ENCODE measurements around the gene EPHB4.

The EPHB4 gene

DNA sequence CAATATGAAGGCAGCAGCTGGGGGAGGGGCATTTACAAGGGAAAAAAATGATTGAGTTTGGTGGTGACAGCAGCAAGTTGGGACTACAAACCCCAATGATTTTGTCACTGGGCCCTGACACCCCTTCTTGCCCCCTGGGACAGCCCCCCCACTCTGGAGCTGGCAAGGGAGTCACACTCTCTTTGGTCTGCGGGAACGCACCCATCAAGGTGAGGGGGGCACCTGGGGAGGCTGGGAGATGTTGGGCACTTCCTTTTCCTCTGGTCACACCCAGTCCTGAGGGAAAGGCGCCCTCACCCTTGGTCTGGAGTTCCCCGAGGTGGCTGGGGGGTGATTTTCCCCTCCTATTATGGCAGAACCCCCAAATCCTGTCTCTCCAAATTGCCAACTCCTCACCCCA lies 24.4 kb downstream of the EPHB4 start:
- Mint-ChIP-seq H3K9me3 (no peaks in the 10 kb centered on the region), H3K4me1 (ENCODE audit: low read depth in 2 of 2) (peaks cover 0 to 6% of the 10 kb centered on the region in 2 donors), H3K27me3 (peaks cover 28 to 32% of the 10 kb centered on the region in 2 donors), H3K36me3 (ENCODE audit: insufficient read depth) (no peaks in the 10 kb centered on the region), H3K27ac (no peak overlapping the region), H3K4me3 (peak overlapping the region in 1 of 2 donors; percentile 26)
- DNase-seq (no peak), ATAC-seq (replicated peaks) (no peak)

DNA sequence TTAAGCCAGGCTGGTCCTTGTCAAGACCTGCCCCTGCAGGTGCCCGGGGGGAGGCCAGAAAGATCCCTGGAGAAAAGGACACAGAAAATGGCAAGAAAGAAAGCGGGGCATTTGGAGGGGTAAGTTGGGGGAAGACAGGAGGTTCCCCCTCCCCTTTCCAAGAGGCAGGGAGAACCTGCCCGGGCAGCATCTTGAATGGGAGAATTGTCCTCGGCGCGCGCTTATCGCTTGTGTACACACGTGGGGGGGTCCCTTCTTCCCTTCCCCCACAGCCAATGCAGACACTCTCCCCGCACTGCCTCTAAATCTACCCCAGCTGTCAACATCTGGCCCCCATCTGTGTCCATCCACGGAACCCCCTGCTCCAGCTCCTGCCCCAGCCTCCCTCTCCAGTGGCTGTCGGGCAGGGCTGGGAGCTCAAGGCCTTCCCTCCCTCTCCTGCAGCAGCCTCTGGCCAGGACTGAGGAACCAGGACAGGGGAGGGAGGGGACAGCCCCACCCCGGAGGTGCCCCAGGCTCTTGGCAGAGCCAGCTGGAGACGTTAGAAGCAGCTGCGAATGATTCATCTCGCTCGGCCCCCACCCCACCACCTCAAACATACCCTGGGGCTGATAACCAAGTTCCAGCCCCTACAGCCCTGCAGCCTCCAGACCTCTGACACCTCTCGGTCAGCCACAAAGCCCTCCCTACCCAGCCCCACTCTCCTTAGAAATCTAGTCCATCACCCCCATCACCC lies 25.3 kb downstream of the EPHB4 start:
- Mint-ChIP-seq H3K9me3 (no peaks in the 10 kb centered on the region), H3K4me1 (ENCODE audit: low read depth in 2 of 2) (peaks cover 0 to 6% of the 10 kb centered on the region in 2 donors), H3K27me3 (peaks cover 25 to 37% of the 10 kb centered on the region in 2 donors), H3K4me3 (no peak overlapping the region), H3K36me3 (ENCODE audit: insufficient read depth) (no peaks in the 10 kb centered on the region), H3K27ac (no peak overlapping the region)
- no peak for ATAC-seq (replicated peaks)
- DNase-seq: no peak

DNA sequence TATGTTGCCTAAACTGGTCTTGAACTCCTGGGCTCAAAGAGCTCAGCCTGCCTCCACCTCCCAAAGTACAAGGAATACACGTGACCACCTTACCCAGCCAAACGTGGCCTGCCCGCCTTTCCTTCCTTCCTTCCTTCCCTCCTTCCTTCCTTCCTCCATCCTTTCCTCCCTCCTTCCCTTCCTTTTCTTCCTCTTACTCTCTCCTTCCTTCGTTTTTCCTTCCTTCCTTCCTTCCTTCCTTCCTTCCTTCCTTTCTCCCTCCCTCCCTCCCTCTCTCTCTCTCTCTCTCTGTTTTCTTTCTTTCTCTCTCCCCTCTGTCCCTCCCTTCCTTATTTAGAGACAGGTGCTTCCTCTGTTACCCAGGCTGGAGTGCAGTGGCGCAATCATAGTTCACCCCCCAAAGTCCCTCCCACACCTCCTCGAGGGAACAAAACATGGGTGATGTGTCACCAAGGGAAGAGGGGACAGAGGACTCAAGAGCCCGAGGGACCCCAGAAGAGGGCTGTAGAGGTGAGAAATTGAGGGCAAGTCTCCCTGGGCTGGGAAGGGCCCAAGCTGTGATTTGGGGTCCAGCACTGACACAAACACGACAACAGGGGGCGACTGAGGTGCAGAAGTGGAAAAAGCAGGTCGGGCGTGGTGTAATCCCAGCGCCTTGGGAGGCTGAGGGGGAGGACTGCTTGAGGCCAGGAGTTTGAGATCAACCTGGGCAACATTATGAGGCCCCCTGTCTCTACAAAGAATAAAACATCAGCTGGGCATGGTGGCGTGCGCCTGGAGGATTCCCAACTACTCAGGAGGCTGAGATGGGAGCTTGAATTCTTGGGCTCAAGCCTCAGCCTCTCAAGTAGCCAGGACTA lies 28.1 kb downstream of the EPHB4 start:
- H3K9me3 Mint-ChIP-seq: no peaks in the 10 kb centered on the region
- H3K36me3 Mint-ChIP-seq (ENCODE audit: insufficient read depth): peaks cover 3% of the 10 kb centered on the region
- H3K4me3 Mint-ChIP-seq: no peak overlapping the region
- H3K27ac Mint-ChIP-seq: no peak overlapping the region
- ATAC-seq (replicated peaks): peak; percentile 51
- DNase-seq: peak; percentile 28 to 34 (median 32)
- H3K27me3 Mint-ChIP-seq: peaks cover 35 to 59% of the 10 kb centered on the region in 2 donors
- H3K4me1 Mint-ChIP-seq (ENCODE audit: low read depth in 2 of 2): peaks cover 0 to 6% of the 10 kb centered on the region in 2 donors

DNA sequence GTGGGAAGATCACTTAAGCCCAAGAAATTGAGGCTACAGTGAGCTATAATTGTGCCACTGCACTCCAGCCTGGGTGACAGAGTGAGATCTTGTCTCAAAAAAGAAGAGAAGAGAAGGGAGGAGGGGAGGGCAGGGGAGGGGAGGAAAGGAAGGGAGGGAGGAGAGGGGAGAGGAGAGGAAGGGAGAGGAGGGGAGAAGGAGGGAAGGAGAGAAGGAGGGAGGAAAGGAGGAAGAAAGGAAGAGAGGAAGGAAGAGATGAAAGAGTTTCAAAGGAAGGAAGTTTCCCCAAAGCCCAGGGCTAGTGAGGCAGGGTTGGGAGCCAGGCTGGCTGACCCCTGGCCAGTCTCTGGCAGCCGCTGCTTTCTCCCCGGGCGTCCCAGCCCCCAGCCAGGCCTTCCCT lies 32.6 kb downstream of the EPHB4 start:
- no peak overlapping the region for H3K27ac Mint-ChIP-seq
- peaks cover 38 to 76% of the 10 kb centered on the region in 2 donors for H3K27me3 Mint-ChIP-seq
- peaks cover 3% of the 10 kb centered on the region for H3K36me3 Mint-ChIP-seq (ENCODE audit: insufficient read depth)
- ATAC-seq (replicated peaks) (no peak), DNase-seq (no peak)
- H3K9me3 Mint-ChIP-seq: no peaks in the 10 kb centered on the region
- H3K4me3 Mint-ChIP-seq: no peak overlapping the region
- H3K4me1 Mint-ChIP-seq (ENCODE audit: low read depth in 2 of 2): peaks cover 0 to 2% of the 10 kb centered on the region in 2 donors

DNA sequence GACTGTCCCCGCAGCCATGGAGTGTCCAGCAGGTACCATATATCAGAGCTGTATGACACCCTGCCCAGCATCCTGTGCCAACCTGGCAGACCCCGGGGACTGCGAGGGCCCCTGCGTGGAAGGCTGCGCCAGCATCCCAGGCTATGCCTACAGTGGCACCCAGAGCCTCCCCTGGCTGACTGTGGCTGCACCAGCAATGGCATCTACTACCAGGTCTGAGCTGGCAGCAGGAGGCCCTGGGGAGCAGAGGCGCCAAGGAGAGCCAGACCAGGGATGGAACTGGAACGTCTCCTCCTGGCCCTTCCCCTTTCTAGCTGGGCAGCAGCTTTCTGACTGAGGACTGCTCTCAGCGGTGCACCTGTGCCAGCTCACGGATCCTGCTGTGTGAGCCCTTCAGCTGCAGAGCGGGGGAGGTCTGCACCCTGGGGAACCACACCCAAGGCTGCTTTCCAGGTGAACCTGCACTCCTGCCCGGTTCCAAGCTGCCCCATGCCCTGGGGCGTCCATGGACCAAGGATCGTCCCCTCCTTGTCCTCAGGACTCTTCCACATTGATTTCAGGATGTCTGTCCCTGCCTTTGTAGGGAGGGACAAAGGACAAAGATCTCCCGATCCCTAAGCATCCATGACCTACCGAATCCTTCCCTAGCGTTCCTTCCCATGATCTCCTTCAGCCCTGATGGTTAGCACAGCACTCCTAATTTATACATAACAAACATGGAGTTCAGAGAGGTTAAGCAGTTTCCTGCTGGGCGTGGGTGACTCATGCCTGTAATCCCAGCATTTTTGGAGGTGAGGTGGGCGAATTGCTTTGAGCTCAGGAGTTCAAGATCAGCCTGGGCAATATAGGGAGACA lies 33.3 kb downstream of the EPHB4 start:
- no peak overlapping the region for H3K4me3 Mint-ChIP-seq
- H3K27ac Mint-ChIP-seq: no peak overlapping the region
- ATAC-seq (replicated peaks): no peak
- no peak for DNase-seq
- peaks cover 3% of the 10 kb centered on the region for H3K36me3 Mint-ChIP-seq (ENCODE audit: insufficient read depth)
- H3K9me3 Mint-ChIP-seq: no peaks in the 10 kb centered on the region
- peaks cover 38 to 75% of the 10 kb centered on the region in 2 donors for H3K27me3 Mint-ChIP-seq
- peaks cover 0 to 1% of the 10 kb centered on the region in 2 donors for H3K4me1 Mint-ChIP-seq (ENCODE audit: low read depth in 2 of 2)

DNA sequence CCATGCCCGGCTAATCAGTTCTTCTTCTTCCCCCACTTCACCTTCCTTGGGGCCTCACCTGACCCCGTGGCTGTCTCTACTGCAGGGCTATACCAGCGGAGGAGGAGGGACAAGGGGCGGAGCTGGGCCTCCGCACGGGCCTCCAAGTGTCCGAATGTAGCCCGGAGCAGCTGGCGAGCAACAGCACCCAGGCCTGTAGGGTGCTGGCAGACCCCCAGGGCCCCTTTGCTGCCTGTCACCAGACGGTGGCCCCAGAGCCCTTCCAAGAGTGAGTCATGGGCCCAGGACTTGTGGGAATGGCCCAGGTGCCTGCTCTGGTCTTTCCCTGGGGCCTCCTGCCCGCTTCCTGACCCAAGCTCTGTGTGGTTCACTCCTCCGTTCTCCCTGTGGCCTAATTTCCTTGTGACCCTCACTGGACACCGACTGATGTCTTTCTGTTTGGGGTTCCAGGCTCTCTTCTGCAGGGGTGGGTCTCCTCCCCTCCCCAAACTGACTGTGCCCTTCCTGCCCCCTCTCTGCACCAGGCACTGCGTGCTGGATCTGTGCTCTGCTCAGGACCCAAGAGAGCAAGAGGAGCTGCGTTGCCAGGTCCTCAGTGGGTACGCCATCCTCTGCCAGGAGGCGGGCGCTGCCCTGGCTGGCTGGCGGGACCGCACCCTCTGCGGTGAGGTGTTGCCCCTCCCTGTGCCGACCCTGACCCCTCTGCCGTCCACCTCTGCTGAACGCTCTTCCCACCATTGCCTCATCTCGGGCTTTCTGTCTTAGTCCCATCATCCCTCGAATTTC lies 35.2 kb downstream of the EPHB4 start:
- DNase-seq: no peak
- no peak overlapping the region for H3K4me3 Mint-ChIP-seq
- H3K9me3 Mint-ChIP-seq: no peaks in the 10 kb centered on the region
- H3K27ac Mint-ChIP-seq: peak overlapping the region in 1 of 2 donors; percentile 17
- H3K4me1 Mint-ChIP-seq (ENCODE audit: low read depth in 2 of 2): peaks cover 0 to 1% of the 10 kb centered on the region in 2 donors
- no peak for ATAC-seq (replicated peaks)
- H3K27me3 Mint-ChIP-seq: peaks cover 37 to 77% of the 10 kb centered on the region in 2 donors
- H3K36me3 Mint-ChIP-seq (ENCODE audit: insufficient read depth): peaks cover 3% of the 10 kb centered on the region

DNA sequence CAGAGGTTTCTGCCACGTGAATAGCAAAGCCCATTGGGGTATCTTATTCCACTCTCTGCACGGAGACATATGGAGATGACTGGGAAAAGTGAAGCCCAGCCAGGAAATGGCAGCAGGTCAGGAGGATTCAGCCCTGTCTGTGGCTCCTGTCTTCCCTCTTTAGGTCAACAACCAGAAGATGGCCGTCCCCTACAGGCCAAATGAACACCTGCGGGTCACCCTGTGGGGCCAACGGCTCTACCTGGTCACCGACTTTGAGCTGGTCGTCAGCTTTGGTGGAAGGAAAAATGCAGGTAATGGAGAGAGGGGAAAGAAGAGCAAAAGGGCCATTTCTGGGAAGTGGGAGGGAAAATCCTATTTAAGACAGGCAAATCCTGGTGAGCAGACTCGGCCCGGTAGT lies 38.3 kb downstream of the EPHB4 start:
- Mint-ChIP-seq H3K9me3 (no peaks in the 10 kb centered on the region), H3K4me3 (no peak overlapping the region), H3K36me3 (ENCODE audit: insufficient read depth) (no peaks in the 10 kb centered on the region), H3K27me3 (peaks cover 42 to 81% of the 10 kb centered on the region in 2 donors), H3K27ac (no peak overlapping the region), H3K4me1 (ENCODE audit: low read depth in 2 of 2) (peaks cover 0 to 3% of the 10 kb centered on the region in 2 donors)
- no peak for DNase-seq
- ATAC-seq (replicated peaks): no peak

DNA sequence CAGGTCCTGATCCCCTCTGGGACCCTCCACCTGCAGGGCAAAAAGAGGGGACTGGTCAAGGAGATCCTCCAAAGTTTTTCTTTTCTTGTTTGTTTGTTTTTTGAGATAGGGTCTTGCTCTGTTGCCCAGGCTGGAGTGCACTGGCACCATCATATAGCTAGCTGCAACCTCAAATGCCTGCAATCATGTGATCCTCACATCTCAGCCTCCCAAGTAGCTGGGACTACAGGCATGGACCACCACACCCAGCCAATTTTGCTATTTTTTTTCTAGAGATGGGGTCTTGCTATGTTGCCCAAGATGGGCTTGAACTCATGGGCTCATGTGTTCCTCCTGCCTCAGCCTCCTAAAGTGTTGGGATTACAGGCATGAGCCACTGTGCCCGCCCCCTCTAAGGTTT lies 41.0 kb downstream of the EPHB4 start:
- Mint-ChIP-seq H3K9me3 (no peaks in the 10 kb centered on the region), H3K27ac (no peak overlapping the region), H3K27me3 (peaks cover 32 to 59% of the 10 kb centered on the region in 2 donors), H3K4me1 (ENCODE audit: low read depth in 2 of 2) (peaks cover 0 to 3% of the 10 kb centered on the region in 2 donors), H3K4me3 (no peak overlapping the region), H3K36me3 (ENCODE audit: insufficient read depth) (no peaks in the 10 kb centered on the region)
- ATAC-seq (replicated peaks): no peak
- DNase-seq: no peak

DNA sequence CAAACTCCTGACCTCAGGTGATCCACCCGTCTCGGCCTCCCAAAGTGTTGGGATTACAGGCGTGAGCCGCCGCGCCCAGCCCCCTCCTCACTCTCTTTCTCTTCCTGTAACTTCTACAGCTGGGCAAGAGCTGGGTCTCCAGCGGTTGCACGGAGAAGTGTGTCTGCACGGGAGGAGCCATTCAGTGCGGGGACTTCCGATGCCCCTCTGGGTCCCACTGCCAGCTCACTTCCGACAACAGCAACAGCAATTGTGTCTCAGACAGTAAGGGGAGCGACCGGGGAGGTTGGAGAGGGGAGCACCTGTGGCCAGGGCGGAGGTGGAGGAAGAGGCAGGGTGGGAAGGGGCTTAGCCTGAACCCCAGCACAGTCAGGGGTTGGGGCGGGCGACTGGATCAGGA lies 41.4 kb downstream of the EPHB4 start:
- no peak for DNase-seq
- Mint-ChIP-seq H3K4me3 (no peak overlapping the region), H3K4me1 (ENCODE audit: low read depth in 2 of 2) (peaks cover 0 to 3% of the 10 kb centered on the region in 2 donors), H3K36me3 (ENCODE audit: insufficient read depth) (no peaks in the 10 kb centered on the region), H3K27me3 (peaks cover 32 to 55% of the 10 kb centered on the region in 2 donors), H3K27ac (no peak overlapping the region), H3K9me3 (no peaks in the 10 kb centered on the region)
- no peak for ATAC-seq (replicated peaks)

DNA sequence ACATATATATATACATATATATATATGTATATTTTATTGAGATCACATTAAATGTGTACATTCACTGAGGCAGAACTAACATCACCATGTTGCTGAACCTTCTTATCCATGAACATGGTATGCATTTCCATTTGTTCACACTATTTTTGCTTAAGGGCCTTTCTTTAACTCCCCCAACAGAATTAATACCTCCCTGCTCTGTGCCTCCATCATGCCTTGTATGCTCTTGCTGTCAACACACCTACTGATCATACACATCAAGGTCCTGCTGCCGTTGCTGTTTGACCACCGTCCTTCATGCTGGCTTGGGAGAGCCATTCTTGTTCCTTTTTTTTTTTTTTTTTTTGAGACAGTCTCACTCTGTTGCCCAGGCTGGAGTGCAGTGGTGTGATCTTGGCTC lies 43.5 kb downstream of the EPHB4 start:
- Mint-ChIP-seq H3K27me3 (peaks cover 26 to 47% of the 10 kb centered on the region in 2 donors), H3K27ac (no peak overlapping the region), H3K9me3 (no peaks in the 10 kb centered on the region), H3K36me3 (ENCODE audit: insufficient read depth) (no peaks in the 10 kb centered on the region), H3K4me1 (ENCODE audit: low read depth in 2 of 2) (peaks cover 0 to 2% of the 10 kb centered on the region in 2 donors), H3K4me3 (no peak overlapping the region)
- DNase-seq (no peak), ATAC-seq (replicated peaks) (no peak)

DNA sequence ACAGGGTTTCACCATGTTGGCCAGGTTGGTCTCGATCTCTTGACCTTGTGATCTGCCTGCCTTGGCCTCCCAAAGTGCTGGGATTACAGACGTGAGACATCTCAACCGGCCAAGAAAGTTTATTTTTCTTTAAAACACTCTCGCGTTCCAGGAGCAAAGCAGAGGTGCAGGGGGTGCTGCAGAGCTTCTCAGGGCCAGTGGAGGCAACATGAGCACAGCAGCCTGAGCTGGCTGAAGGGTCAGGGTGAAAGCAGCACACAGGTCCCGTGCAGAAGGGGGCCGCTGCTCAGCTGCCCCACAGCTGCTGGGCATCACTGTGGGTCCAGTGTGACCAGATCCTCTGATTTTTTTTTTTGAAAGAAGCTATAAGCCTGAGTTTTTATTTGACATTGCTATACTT lies 46.1 kb downstream of the EPHB4 start:
- Mint-ChIP-seq H3K9me3 (no peaks in the 10 kb centered on the region), H3K36me3 (ENCODE audit: insufficient read depth) (no peaks in the 10 kb centered on the region), H3K27ac (no peak overlapping the region), H3K4me1 (ENCODE audit: low read depth in 2 of 2) (peaks cover 0 to 2% of the 10 kb centered on the region in 2 donors), H3K4me3 (no peak overlapping the region), H3K27me3 (peaks cover 24 to 45% of the 10 kb centered on the region in 2 donors)
- no peak for ATAC-seq (replicated peaks)
- no peak for DNase-seq

DNA sequence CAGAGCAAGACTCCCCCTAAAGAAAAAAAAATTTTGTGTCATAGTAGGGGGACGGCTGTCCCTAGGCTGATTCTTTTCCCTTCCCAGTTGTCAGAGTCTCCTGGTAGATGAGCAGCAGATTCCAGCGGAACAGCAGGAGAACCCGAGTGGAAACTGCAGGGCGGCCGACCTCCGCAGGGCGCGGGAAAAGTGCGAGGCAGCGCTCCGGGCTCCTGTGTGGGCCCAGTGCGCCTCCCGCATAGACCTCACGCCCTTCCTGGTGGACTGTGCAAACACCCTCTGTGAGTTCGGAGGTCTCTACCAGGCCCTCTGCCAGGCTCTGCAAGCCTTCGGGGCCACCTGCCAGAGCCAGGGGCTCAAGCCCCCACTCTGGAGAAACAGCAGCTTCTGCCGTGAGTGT lies 48.0 kb downstream of the EPHB4 start:
- no peak overlapping the region for H3K4me3 Mint-ChIP-seq

More for the DNA sequence above, 48.0 kb downstream of the EPHB4 start:
- ATAC-seq (replicated peaks): no peak
- H3K27me3 Mint-ChIP-seq: peaks cover 25 to 44% of the 10 kb centered on the region in 2 donors
- H3K27ac Mint-ChIP-seq: no peak overlapping the region
- H3K36me3 Mint-ChIP-seq (ENCODE audit: insufficient read depth): no peaks in the 10 kb centered on the region
- H3K9me3 Mint-ChIP-seq: no peaks in the 10 kb centered on the region
- H3K4me1 Mint-ChIP-seq (ENCODE audit: low read depth in 2 of 2): no peaks in the 10 kb centered on the region
- DNase-seq: no peak
